Measurements from ENCODE around the gene GOSR2. TPM values are rescaled to one million over a fixed set of nuclear protein-coding genes. Genes with fewer than 3 reads are reported as not detected.

The GOSR2 gene
- polyA plus RNA-seq (2012; ENCODE audit: insufficient read depth, insufficient read length) = 36.4 TPM

DNA sequence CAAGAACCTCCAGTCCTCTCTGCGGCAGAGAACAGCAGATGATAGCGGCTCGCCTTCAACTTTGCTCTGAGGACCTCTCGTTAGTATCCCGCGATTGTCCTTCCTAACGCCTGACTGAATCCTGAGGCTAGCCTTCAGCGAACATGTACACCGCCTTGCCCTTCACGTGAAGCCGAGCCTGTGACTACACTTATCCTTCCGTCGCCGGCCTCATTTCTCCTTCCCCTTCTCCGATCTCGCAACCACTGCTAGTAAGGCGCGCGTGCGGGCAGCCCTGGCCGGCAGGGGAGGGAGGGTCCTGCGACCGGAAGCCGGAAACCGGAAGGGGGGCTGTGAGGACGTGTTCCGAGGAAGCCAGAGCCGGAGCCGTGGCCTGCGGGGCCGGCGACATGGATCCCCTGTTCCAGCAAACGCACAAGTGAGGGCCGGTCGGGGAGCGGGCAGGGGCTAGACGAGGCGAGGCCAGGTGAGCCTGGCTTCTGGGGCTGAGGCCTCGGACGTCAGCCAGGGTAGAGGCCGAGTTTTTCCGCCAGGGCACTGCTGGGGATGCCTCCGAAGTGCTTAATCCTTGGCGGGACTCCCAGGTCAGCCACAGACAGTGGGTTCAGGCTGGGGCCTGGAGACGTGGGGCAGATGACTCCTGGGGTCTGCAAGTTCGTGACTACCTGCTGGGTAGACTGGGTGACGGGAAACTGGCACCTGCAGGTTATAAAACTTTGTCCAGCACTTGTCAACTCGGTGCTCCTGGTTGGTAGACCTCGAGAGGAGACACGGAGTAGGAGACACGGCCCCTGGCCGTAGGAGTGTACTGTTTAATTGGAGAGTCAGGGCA lies at the start of gene GOSR2:
TSS of gene GOSR2 (plus strand) at position 357 of the 832 bp plus-strand sequence. CDS start at position 390, 33 bp downstream.
- H3K4me3 ChIP-seq (ENCODE audit: low read length) = peak within 1 kb of the TSS; percentile 96
- peak; percentile 86 for DNase-seq (ENCODE audit: low read depth, low spot score)

DNA sequence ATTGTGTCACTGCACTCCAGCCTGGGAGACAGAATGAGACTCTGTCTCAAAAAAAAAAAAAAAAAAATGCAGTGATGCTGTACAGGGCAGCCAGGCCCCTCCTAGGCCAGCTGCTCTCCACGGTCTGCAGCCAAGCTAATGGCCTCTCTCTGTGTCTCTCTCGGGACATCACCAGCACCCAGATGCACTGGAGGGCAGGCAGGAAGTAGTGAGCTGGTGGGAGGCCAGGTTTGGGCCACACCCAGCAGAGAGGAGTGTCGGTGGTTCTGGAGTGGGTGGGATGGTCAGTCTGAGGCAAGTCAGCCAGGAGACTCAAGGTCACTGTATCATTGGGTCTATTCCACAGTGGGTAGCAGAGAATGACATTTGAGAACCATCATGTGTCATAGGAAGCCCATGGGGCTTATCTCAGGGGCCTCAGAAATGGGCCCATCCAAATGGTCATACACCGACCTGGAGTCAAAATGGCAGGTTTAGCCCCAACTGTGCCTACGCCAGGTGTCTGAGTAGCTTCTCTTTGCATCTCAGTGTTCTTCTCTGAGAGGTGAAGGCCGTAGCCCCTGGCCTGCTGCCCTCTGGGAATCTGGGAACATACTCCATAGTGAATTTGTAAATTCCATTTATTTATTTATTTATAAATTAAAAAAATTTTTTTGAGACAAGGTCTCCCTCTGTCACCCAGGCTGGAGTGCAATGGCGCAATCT lies 48.9 kb upstream of the GOSR2 start:
- DNase-seq (ENCODE audit: low read depth, low spot score) = no peak
- no peak overlapping the region for H3K4me3 ChIP-seq (ENCODE audit: low read length)

DNA sequence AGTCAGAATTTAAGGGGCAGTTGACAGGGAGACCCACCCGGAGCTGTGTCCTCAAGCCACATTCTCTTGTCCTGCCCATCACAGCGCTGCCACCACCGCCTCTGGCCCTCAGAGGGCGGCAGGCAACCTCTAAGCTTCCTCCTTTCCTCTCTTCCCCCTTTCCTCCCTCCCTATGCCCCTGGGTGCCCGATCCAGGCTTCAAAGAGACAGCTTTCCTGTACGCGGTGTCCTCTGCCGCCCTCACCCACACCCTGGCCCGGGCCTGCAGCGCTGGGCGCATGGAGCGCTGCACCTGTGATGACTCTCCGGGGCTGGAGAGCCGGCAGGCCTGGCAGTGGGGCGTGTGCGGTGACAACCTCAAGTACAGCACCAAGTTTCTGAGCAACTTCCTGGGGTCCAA lies 48.1 kb upstream of the GOSR2 start:
- DNase-seq (ENCODE audit: low read depth, low spot score) = no peak
- no peak overlapping the region for H3K4me3 ChIP-seq (ENCODE audit: low read length)

DNA sequence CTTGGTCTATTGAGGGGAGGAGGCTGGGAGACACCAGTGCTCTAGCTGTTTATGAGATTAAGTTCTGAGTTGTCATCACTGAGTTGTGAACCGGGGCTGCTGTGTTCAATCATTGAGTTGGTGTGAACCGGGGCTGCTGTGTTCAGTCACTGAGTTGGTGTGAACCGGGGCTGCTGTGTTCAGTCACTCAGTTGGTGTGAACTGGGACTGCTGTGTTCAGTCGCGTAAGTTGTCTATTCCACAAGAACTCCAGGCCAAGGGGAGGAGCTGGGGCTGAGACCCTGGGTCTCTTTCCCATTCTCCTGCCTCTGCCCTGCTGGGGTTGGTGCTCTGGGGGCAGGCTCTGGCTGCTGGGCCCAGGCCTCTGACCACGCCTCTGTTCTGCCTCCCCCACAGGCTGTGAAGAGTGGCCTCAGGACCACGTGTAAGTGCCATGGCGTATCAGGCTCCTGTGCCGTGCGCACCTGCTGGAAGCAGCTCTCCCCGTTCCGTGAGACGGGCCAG lies 47.1 kb upstream of the GOSR2 start:
- DNase-seq (ENCODE audit: low read depth, low spot score) = peak; percentile 38
- H3K4me3 ChIP-seq (ENCODE audit: low read length) = no peak overlapping the region

DNA sequence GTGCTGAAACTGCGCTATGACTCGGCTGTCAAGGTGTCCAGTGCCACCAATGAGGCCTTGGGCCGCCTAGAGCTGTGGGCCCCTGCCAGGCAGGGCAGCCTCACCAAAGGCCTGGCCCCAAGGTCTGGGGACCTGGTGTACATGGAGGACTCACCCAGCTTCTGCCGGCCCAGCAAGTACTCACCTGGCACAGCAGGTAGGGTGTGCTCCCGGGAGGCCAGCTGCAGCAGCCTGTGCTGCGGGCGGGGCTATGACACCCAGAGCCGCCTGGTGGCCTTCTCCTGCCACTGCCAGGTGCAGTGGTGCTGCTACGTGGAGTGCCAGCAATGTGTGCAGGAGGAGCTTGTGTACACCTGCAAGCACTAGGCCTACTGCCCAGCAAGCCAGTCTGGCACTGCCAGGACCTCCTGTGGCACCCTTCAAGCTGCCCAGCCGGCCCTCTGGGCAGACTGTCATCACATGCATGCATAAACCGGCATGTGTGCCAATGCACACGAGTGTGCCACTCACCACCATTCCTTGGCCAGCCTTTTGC lies 46.5 kb upstream of the GOSR2 start:
- no peak overlapping the region for H3K4me3 ChIP-seq (ENCODE audit: low read length)
- peak; percentile 43 for DNase-seq (ENCODE audit: low read depth, low spot score)

DNA sequence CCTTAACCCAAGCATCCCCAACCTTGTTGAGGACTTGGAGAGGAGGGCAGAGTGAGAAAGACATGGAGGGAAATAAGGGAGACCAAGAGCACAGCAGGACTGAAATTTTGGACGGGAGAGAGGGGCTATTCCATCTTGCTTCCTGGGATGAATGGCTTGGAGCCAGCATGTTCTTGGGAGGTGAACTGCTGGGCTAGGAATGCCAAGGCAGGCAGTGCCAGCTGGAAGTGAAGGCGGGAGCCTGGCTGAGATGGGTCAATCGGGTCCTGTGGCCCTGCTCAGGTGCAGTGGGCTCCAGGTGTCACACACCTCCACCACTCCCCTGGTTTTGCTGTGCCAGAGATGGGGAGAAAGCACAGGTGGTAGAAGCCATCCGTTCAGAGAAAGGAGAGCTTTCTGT lies 46.0 kb upstream of the GOSR2 start:
- DNase-seq (ENCODE audit: low read depth, low spot score) = no peak
- no peak overlapping the region for H3K4me3 ChIP-seq (ENCODE audit: low read length)

DNA sequence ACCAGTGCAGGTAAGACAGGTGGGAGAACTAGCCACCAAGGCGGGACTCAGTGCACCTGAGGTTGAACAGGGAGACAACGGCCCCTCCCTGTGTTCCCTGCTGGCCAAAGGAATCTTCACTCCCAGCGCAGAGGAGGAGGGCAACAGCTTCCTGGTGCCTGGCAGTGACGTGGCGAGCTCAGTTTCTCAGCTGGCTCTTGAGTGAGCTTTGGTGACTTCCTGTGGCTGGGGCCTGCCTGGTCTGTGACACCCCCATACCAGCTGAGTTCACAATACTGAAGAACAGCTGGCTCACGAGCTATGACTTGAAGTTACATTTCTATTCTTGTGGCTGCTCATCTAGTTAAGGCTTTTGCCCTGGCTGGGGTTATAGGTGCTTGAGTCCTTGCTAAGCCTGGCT lies 45.5 kb upstream of the GOSR2 start:
- no peak overlapping the region for H3K4me3 ChIP-seq (ENCODE audit: low read length)
- DNase-seq (ENCODE audit: low read depth, low spot score) = peak; percentile 59

DNA sequence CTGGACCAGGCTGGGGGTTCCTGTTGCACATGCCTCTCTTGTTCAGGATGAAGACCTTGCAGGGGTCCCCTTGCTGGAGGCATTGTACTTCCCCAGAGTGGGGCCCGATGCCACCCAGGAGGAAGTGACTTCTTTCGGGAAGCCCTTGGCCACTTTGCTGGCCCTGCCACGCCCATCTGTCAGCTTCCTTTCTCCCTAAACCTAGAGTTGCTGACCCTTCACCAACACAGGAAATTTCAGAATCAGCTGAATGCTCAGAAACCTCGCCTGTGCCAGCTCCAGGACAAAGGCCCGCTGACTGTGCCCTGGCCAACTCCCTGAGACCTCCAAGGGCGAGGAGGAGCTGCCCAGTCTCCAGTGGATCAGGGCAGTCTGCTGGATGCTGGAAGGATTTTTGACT lies 44.9 kb upstream of the GOSR2 start:
- no peak for DNase-seq (ENCODE audit: low read depth, low spot score)

DNA sequence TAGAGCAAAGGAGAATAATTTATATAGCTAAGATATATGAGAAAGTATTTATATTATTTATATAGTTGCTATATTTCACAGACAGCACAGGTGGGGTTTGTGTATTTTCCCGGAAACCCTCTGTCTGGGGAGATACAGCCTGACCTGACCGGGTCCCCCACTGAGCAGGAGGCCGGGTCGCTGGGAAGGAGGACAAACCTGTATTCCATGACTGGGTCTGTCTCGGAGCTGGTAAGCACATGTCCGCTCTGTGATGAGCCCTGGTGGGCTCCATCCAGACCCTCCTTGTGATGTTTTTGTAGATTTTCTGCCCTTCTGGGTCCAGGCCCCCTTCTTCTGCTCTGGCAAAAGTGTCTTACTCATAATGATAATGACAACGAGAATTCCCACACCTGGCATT lies 43.9 kb upstream of the GOSR2 start:
- DNase-seq (ENCODE audit: low read depth, low spot score) = no peak

More for the DNA sequence above, 44.9 kb upstream of the GOSR2 start:
- H3K4me3 ChIP-seq (ENCODE audit: low read length) = no peak overlapping the region

DNA sequence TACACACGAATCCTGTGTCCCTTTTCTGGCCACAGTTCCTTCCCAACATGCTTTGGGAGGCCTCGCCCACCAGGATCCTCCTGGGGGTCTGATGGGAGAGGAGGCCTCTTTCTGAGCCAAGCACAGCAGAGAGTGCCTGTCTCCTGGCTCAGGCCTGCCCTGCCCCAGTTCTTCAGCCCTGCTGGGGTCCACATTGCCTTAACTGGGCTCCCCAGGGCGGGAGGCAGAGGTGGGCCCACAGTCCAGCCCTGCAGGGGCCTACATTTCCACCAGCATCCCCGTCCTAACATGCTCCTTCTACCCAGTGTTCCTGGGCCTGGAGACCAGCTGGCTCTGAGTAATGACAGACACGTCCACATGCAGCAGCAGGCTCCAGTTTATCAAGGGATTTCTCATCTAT lies 41.9 kb upstream of the GOSR2 start:
- H3K4me3 ChIP-seq (ENCODE audit: low read length) = no peak overlapping the region
- no peak for DNase-seq (ENCODE audit: low read depth, low spot score)

More for the DNA sequence above, 43.9 kb upstream of the GOSR2 start:
- H3K4me3 ChIP-seq (ENCODE audit: low read length) = no peak overlapping the region

DNA sequence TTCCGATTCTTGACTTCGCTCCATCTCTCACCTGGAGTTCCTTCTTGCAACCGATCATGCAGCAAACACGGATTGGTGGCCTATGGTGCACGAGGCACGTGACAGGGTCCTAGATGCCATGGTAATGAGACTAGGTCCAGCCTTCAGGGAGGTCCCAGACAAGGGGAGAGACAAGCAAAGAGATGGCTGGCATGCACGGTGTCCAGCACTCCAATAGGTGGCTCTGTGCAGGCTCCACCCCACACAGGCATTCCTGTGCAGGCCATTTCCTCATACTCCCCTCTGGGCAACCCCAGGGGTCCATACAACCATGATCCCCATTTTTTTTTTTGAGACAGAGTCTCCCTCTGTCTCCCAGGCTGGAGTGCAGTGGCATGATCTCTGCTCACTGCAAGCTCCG lies 40.3 kb upstream of the GOSR2 start:
- DNase-seq (ENCODE audit: low read depth, low spot score) = no peak
- no peak overlapping the region for H3K4me3 ChIP-seq (ENCODE audit: low read length)

DNA sequence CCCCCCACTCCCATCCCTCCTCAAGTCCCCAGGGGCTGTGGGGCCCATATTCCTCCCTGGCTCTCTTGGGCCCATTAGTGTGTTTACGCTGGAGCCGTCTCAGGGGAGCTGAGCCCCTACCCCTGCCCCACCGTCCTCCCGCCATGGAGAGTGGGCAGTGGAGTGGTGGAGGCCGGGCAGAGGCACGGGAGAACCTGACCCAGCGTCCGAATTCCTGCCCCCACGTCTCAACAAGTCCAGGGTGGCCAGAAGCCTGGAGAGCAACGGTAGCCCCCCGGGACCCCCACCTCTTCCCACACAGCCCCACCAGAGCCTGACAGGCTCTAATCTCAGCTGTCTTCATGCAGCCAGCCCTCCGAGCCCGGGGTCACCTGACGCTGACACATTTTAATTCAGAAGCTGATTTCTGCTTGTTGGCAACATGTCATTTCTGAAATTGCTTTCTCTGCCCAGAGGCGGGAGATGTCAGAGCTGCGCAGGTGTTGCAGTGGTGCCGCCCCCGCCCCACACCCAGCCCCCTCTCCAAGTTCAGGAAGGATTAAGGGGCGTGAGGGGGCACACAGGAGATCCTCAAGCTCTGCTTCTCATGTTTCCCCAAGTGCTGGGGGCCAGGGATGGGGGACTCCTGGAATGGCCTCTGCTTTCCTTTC lies 39.0 kb upstream of the GOSR2 start:
- no peak overlapping the region for H3K4me3 ChIP-seq (ENCODE audit: low read length)
- no peak for DNase-seq (ENCODE audit: low read depth, low spot score)

DNA sequence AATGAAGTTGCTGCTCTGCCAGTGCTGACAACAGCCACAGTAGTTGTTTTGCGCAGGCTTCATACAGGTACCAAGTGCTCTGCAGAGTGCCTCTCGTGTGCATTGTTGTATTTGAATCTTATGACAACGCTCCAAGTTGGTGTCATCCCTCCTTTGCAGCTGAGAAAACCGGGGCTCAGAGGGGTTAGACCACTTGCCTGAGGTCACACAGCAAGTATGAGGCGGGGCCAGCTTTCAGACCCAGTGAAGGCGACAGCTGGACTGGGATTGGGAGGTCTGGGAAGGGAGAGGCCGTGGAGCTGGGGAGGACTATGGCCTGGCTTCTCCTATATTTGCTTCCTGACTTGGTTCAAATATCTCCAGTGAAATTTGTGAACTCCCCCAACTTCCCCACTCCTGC lies 38.4 kb upstream of the GOSR2 start:
- H3K4me3 ChIP-seq (ENCODE audit: low read length) = no peak overlapping the region
- no peak for DNase-seq (ENCODE audit: low read depth, low spot score)

DNA sequence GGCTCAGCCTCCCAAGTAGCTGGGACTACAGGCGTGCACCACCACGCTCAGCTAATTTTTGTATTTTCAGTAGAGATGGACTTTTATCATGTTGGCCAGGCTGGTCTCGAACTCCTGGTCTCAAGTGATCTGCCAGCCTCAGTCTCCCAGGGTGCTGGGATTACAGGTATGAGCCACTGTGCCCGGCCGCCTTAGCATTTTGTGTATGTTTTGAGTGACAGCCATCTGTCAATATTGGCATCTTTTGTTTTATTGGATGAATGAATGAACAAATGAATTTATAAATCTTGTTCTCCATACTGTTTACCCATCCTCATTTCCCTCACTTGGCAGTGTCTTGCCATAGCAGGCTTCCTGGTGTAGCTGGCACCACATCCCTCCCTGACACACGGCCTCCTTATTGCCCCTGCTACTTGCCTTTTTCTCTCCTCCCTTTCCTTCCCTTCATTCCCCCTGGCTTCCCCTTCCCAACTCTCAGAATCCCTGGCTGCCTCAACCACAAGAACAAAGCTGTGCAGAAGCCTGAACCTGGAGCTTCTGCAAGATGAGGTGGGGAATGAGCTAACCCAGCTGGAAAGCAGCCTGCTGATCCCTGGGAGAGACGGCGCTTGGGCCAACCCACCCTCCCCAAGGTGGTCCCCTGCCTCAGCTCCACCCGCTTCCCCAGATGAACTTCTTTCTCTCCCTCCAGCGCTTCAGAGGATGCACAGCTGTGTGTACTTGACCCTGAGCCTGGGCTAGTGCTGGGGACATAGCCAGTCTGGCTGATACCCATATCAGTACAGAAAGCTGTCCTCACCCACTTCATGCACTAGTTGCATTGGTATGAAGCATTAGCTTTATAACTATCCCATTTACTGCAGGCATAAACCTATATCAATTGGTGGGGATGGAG lies 37.3 kb upstream of the GOSR2 start:
- no peak overlapping the region for H3K4me3 ChIP-seq (ENCODE audit: low read length)
- DNase-seq (ENCODE audit: low read depth, low spot score) = no peak

DNA sequence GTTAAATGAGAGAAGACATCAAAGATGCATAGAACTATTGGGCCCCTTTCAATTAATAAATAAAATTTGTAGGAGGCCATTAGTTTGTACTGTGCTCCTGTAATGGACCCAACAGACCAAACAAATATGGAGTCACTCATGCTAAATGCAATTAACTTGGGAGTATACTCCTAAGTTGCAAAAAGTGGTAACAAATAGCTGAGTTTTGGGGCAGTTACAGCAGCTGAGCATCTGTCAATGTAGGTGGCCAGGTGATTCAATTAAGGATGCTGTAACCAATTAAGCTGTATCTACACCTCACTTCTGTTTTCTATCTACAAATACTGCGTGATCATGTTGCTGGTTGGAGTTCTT lies 36.7 kb upstream of the GOSR2 start:
- no peak for DNase-seq (ENCODE audit: low read depth, low spot score)
- H3K4me3 ChIP-seq (ENCODE audit: low read length) = no peak overlapping the region

DNA sequence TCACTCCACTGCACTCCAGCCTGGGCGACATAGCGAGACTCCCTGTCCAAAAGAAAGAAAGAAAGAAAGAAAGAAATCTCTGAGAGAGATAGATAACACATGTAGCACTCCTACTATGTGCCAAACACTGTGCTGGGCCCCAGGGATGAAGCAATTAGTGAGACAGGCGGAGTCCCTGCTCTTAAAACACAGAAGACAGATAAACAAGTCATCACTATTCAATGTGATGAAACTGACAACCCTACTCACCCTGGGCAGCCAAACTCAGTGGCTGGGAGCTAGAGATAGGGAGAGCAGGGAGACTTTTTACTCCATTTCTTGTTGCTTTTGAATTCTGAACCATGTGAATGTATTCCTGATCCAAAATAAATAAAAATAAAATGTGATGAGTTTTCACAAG lies 35.2 kb upstream of the GOSR2 start:
- H3K4me3 ChIP-seq (ENCODE audit: low read length) = no peak overlapping the region
- no peak for DNase-seq (ENCODE audit: low read depth, low spot score)

DNA sequence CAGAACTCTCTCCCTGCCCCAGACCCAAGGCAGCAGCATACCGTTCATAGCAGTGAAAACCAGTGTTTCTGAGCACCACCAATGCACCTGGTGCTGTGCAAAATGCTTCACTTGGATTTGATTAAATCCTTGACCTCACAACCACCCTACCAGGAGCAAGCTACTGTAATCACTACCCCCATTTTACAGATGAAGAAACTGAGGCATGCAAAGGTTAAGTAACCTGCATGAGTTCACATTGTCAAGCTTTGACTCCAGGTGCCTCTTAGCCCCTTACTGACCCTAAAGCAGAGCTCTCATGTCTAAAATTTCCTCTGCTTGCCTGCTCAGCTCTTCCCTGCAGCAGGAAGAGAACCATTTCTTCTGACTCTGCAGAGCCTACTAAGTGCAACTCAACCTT lies 34.2 kb upstream of the GOSR2 start:
- DNase-seq (ENCODE audit: low read depth, low spot score) = no peak
- H3K4me3 ChIP-seq (ENCODE audit: low read length) = no peak overlapping the region

DNA sequence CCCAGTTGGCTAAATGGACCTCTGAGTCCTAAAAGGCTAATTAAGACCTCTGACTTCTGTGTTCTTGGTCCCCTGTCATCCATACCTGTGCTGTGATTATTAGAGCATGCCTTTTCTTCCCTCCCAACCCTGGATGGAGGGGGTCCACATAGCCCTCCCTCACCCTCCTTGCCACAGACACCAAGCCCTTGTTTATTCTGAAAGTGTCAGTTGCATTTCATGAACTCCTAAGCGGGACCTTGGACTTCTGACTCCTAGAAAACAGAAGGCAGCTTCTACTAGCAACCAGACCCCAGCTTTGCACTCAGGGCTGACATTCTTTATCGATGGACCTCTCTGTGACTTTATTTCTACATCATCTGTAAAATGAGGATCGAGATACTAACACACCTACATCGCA lies 33.4 kb upstream of the GOSR2 start:
- H3K4me3 ChIP-seq (ENCODE audit: low read length) = no peak overlapping the region
- no peak for DNase-seq (ENCODE audit: low read depth, low spot score)

Data from Jurkat, Clone E6-1 (cell line).